GM18909 (cell line): ENCODE data around the gene ZNF740.
"Not testable (repeated sequence)": the region's sequence is repeated elsewhere in the genome, so short reads cannot be mapped to it uniquely, and the experiment has no call there.

Experiments used
- ATAC-seq: cut with Tn5 transposase; IDR thresholded peaks from one replicate; pipeline ENCODE4 v1.9.1; 2021; ENCODE audit warnings: mild to moderate bottlenecking; ENCODE audit not compliant: unreplicated experiment, poor library complexity

The ZNF740 gene

GRCh38 chr12:53180220-53180930 lies at the start of gene ZNF740, which contains the start of gene CSAD:
ZNF740 (plus strand) TSS chr12:53180722; CDS start chr12:53181984, 1,262 bp downstream.
CSAD (minus strand) TSS chr12:53180925; CDS start chr12:53173470, 7,455 bp downstream.
- ATAC-seq: peak; percentile 92

- no peak for ATAC-seq
These were observed 48.7 kb upstream of the ZNF740 start for GRCh38 chr12:53131844-53132243.

GRCh38 chr12:53133722-53134121 lies 46.8 kb upstream of the ZNF740 start:
- ATAC-seq: no peak

GRCh38 chr12:53143355-53143754 lies 37.2 kb upstream of the ZNF740 start:
- no peak for ATAC-seq

- ATAC-seq: no peak
These were observed 34.9 kb upstream of the ZNF740 start for GRCh38 chr12:53145383-53146260.

GRCh38 chr12:53147181-53147580 lies 33.3 kb upstream of the ZNF740 start:
- ATAC-seq: no peak

- no peak for ATAC-seq
These were observed 32.9 kb upstream of the ZNF740 start for GRCh38 chr12:53147653-53148052.

GRCh38 chr12:53151039-53151438 lies 29.5 kb upstream of the ZNF740 start:
- no peak for ATAC-seq

GRCh38 chr12:53152390-53152789 lies 28.1 kb upstream of the ZNF740 start:
- no peak for ATAC-seq

- peak; percentile 73 for ATAC-seq
These were observed 21.2 kb upstream of the ZNF740 start for GRCh38 chr12:53159195-53159839.

GRCh38 chr12:53160000-53160399 lies 20.5 kb upstream of the ZNF740 start:
- no peak for ATAC-seq

GRCh38 chr12:53160673-53161072 lies 19.8 kb upstream of the ZNF740 start:
- no peak for ATAC-seq

- ATAC-seq: no peak
These were observed 19.2 kb upstream of the ZNF740 start for GRCh38 chr12:53161119-53161911.

- not testable (repeated sequence) for ATAC-seq
These were observed 17.5 kb upstream of the ZNF740 start for GRCh38 chr12:53163008-53163407.

GRCh38 chr12:53166837-53167236 lies 13.7 kb upstream of the ZNF740 start:
- no peak for ATAC-seq

GRCh38 chr12:53169644-53170043 lies 10.9 kb upstream of the ZNF740 start:
- no peak for ATAC-seq

- ATAC-seq: no peak
These were observed 10.3 kb upstream of the ZNF740 start for GRCh38 chr12:53170215-53170614.

- ATAC-seq: no peak
These were observed 9.4 kb upstream of the ZNF740 start for GRCh38 chr12:53170876-53171724.

GRCh38 chr12:53171725-53172329 lies 8.7 kb upstream of the ZNF740 start:
- no peak for ATAC-seq
